RWPE2 (cell line): ENCODE data around the gene RENBP.
A peak's percentile ranks its signal among the peaks of the same experiment; 100 is the strongest.

Source experiments
- ATAC-seq: fragments of 200-7000 bp; cut with Tn5 transposase; 3 replicates; pipeline ENCODE4 v1.9.1; 2021; ENCODE audit warnings: low read depth
- DNase-seq: peaks from one replicate; pipeline ENCODE4 v3.0.0-alpha.2; 2020; ENCODE audit warnings: low spot score
- H3K27ac ChIP-seq: fragments of 450-650 bp; 2 replicates; pipeline ENCODE4 v1.5.1; 2017; ENCODE audit warnings: mild to moderate bottlenecking; ENCODE audit not compliant: poor library complexity, severe bottlenecking
- H3K27me3 ChIP-seq: fragments of 250-450 bp; sonication (Bioruptor Pico); 2 replicates; pipeline ENCODE4 v1.5.1; 2021; ENCODE audit warnings: mild to moderate bottlenecking, moderate library complexity; ENCODE audit not compliant: insufficient read depth, poor library complexity, severe bottlenecking
- H3K36me3 ChIP-seq: fragments of 250-450 bp; sonication (Bioruptor Pico); 2 replicates; pipeline ENCODE4 v1.5.1; 2020; ENCODE audit warnings: low read depth, mild to moderate bottlenecking, moderate library complexity
- H3K4me1 ChIP-seq: fragments of 250-450 bp; sonication (Bioruptor Pico); 2 replicates; pipeline ENCODE4 v1.5.1; 2021; ENCODE audit warnings: mild to moderate bottlenecking, moderate library complexity; ENCODE audit not compliant: insufficient read depth, poor library complexity, severe bottlenecking
- H3K4me3 ChIP-seq: fragments of 250-450 bp; sonication (Bioruptor Pico); 2 replicates; pipeline ENCODE4 v1.5.1; 2021; ENCODE audit warnings: mild to moderate bottlenecking, moderate library complexity; ENCODE audit not compliant: severe bottlenecking
- H3K9me3 ChIP-seq: fragments of 250-450 bp; sonication (Bioruptor Pico); 2 replicates; pipeline ENCODE4 v1.5.1; 2021; ENCODE audit warnings: mild to moderate bottlenecking, moderate library complexity; ENCODE audit not compliant: severe bottlenecking
- CTCF ChIP-seq: fragments of 450-650 bp; IDR thresholded peaks from one replicate; pipeline ENCODE4 v1.5.1; 2017; ENCODE audit warnings: mild to moderate bottlenecking, moderate library complexity; ENCODE audit not compliant: poor library complexity, severe bottlenecking

Gene RENBP

GRCh38 chrX:153939573-153939972 is 4.9 kb downstream of the RENBP start:
- Histone ChIP-seq H3K4me1 (no peaks in the 10 kb centered on the region), H3K36me3 (no peaks in the 10 kb centered on the region), H3K4me3 (no peak overlapping the region), H3K9me3 (no peaks in the 10 kb centered on the region), H3K27me3 (no peaks in the 10 kb centered on the region), H3K27ac (no peak overlapping the region)
- no peak for DNase-seq
- TF ChIP-seq CTCF = no peak
- no peak for ATAC-seq

- no peak overlapping the region for H3K4me3 ChIP-seq
- H3K9me3 ChIP-seq = no peaks in the 10 kb centered on the region
- ATAC-seq (no peak), DNase-seq (no peak)
- H3K27me3 ChIP-seq = no peaks in the 10 kb centered on the region
- peaks cover 6% of the 10 kb centered on the region for H3K36me3 ChIP-seq
- H3K4me1 ChIP-seq = no peaks in the 10 kb centered on the region
- no peak for TF ChIP-seq CTCF
- H3K27ac ChIP-seq = no peak overlapping the region
Measured at GRCh38 chrX:153938226-153938786, 6.1 kb downstream of the RENBP start.

GRCh38 chrX:153937056-153937455 is 7.4 kb downstream of the RENBP start:
- H3K9me3 ChIP-seq = no peaks in the 10 kb centered on the region
- H3K36me3 ChIP-seq = peaks cover 12% of the 10 kb centered on the region
- H3K27ac ChIP-seq = no peak overlapping the region
- no peak overlapping the region for H3K4me3 ChIP-seq
- no peaks in the 10 kb centered on the region for H3K4me1 ChIP-seq
- TF ChIP-seq CTCF = no peak
- DNase-seq (no peak), ATAC-seq (no peak)
- H3K27me3 ChIP-seq = no peaks in the 10 kb centered on the region

GRCh38 chrX:153935326-153935851 is 9.1 kb downstream of the RENBP start:
- DNase-seq (no peak), ATAC-seq (no peak)
- Histone ChIP-seq H3K9me3 (no peaks in the 10 kb centered on the region), H3K36me3 (peaks cover 12% of the 10 kb centered on the region), H3K4me3 (peak overlapping the region; percentile 90), H3K27me3 (no peaks in the 10 kb centered on the region), H3K27ac (no peak overlapping the region), H3K4me1 (no peaks in the 10 kb centered on the region)
- no peak for TF ChIP-seq CTCF

GRCh38 chrX:153934762-153935325 is 9.6 kb downstream of the RENBP start, which contains the start of gene NAA10:
TSS of gene NAA10 (minus strand) at chrX:153935037. CDS start at chrX:153934904, 133 bp downstream.
- no peaks in the 10 kb centered on the region for H3K9me3 ChIP-seq
- H3K4me1 ChIP-seq = no peaks in the 10 kb centered on the region
- DNase-seq = no peak
- H3K4me3 ChIP-seq = peak within 1 kb of the TSS; percentile 90
- no peak for TF ChIP-seq CTCF
- H3K27me3 ChIP-seq = no peaks in the 10 kb centered on the region
- H3K27ac ChIP-seq = peak within 1 kb of the TSS; percentile 45
- H3K36me3 ChIP-seq = peaks cover 12% of the 10 kb centered on the region
- peak; percentile 95 for ATAC-seq
